Measurements from ENCODE around the gene PRPF18.
"Not testable (repeated sequence)": the region's sequence is repeated elsewhere in the genome, so short reads cannot be mapped to it uniquely, and the experiment has no call there.

PRPF18 gene, protein sequence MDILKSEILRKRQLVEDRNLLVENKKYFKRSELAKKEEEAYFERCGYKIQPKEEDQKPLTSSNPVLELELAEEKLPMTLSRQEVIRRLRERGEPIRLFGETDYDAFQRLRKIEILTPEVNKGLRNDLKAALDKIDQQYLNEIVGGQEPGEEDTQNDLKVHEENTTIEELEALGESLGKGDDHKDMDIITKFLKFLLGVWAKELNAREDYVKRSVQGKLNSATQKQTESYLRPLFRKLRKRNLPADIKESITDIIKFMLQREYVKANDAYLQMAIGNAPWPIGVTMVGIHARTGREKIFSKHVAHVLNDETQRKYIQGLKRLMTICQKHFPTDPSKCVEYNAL

DNA sequence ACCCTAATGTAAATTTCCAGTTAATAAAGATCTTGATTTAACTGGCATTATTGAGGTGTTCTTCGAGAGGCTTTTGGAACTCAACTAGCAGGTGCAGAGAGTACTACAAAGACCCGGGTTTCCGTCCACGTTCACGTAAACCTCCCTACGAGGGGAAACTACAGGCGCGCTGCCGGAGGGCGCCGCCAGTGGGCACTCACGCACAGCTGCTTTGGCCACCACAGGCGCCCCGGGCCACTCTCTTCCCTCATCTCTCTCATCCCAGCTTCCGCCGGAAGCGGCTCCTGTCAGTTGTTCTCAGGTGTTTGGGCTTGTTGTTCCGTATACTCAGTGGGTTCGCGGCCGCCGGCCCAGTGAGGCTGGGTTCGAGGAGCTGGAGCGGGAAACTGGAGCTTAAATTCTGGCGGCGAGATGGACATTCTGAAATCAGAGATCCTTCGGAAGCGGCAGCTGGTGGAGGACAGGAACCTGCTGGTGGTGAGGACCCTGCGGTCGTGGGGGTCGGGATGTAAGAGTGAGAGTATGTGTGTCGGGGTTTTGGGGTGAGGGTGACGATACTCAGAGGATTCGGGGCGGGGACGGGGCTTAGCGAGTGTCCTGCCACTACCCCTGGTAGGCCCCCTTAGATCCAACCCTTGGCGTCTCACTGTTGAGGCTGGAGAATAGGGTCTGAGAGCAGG, at the start of gene PRPF18:
TSS of gene PRPF18 (plus strand) at position 290 of the 680 bp plus-strand sequence. CDS start at position 412, 122 bp downstream.
- DNase-seq (ENCODE audit: low read depth in 2 of 2) = peak; percentile 89 to 90

GRCh38 chr10:13537985-13538384, 48.8 kb upstream of the PRPF18 start:
- not testable (repeated sequence) for DNase-seq (ENCODE audit: low read depth in 2 of 2)

DNA sequence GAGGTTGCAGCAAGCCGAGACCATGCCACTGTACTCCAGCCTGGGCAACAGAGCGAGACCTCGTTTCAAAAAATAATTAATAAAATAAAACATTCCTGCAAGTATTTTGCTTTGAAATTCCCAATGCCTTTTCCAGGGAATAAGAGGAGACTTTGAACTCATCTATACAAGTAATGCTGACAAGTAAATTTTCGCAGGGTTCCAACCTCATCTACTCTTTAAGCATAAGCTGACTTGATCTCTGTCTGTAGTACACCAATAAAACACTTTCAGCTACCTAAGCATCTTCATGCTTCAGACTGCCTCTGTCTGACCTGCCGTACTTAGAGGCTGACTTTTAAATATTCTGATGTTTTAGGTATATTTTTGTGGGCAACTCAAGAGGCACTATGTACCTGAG, 44.2 kb upstream of the PRPF18 start:
- no peak for DNase-seq (ENCODE audit: low read depth in 2 of 2)

DNA sequence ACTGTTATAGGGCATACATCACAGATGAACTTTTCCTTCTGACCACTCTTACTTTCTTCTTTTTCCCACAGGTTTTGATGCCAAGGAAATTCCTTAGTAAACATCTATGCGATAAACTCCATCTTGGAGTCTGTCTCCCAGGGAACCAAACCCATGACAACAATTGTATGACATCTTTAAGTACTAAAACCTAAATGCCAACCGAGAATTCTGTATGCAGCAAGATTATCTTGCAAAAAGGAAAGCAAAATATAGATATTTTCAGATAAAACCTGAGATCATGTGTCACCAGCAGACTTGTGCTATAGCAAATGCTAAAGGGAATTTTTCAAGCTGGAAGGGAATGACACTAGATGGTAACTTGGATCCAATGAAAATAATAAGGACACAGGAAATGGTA, 36.0 kb upstream of the PRPF18 start:
- no peak for DNase-seq (ENCODE audit: low read depth in 2 of 2)

DNA sequence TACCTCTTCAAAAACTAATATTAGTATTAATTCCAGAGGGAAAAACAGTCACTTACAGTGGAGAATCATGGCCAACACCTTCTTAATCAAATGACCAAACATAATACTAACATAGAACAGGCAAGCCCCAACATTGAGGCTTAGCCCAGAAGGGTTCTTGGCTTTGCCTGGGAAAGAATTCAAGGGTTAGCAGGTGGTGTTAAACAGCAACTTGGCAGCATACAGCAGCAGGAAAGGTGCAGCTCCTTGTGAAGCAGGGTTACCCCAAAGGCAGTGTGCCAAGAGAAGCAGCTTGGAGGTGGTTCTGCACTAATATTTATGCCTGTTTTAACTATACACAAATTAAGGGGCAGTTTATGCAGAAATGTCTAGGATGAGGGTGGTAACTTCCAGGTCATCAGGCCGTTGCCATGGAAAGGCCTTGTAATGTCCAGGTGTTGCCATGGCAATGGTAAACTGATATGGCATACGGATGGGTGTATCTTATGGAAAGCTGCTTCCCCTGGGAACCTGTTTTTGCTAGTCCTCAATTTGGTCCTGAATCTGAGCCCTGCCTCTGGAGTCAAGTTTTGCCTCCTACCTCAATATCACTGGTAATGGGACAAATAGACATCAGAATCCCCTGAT, 30.8 kb upstream of the PRPF18 start:
- DNase-seq (ENCODE audit: low read depth in 2 of 2) = no peak

DNA sequence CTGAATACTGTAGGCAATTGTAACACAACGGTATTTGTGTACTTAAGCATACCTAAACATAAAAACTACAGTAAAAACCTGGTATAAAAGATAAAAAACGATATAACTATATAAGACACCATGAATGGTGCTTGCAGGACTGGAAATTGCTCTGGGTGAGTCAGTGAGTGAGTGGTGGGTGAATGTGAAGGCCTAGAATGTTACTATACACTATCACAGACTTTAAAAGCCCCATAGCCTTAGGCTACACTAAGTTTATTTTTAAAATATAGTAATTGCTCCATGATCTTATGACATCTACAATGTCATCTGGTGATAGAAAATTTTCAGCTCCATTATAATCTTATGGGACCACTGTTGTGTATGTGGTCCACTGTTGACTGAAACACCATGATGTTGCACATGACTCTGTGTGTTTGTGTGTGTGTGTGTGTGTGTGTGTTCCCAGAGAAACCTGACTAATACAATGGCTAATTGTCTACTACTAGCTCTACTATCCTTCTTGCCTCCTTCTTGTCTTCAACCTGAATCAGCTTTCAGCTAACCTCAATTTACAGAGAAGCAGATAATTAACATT, 27.6 kb upstream of the PRPF18 start:
- no peak for DNase-seq (ENCODE audit: low read depth in 2 of 2)

- no peak for DNase-seq (ENCODE audit: low read depth in 2 of 2)
Measured at GRCh38 chr10:13560597-13560996, 26.2 kb upstream of the PRPF18 start.

GRCh38 chr10:13563481-13564445, 23.0 kb upstream of the PRPF18 start:
- no peak for DNase-seq (ENCODE audit: low read depth in 2 of 2)

- no peak for DNase-seq (ENCODE audit: low read depth in 2 of 2)
Measured at GRCh38 chr10:13564576-13564975, 22.2 kb upstream of the PRPF18 start.

DNA sequence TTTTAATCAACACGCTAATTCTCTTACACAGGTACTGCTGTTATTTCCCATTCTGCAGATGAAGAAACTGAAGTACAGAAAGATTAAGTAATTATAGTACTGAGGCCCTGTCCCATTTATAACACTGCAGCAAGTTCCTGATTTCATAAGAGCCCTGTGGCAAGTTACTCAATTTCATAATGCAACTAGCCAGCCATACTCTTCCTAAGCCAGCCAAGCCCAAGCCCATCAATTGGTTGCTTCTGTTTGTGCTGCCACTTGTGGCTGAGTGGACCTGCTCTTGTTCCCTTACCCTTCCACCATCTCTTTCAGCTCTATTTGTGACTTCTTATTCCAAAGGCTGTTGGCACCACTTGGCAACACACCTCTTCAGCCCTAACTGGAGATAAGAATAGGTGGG, 19.7 kb upstream of the PRPF18 start:
- no peak for DNase-seq (ENCODE audit: low read depth in 2 of 2)

DNA sequence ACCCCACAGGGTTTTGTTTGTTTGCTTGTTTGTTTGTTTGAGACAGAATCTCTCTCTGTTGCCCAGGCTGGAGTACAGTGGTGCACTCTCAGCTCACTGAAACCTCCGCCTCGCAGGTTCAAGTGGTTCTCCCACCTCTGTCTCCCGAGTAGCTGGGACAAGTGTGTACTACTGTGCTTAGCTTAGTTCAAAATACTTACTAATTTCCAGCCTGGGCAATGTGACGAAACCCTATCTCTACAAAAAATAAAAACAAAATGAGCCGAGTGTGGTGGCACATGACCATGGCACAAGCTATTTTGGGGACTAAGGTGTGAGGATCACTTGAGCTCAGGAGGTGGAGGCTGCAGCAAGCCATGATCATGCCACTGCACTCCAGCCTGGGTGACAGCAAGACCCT, 15.2 kb upstream of the PRPF18 start:
- DNase-seq (ENCODE audit: low read depth in 2 of 2) = no peak

GRCh38 chr10:13573960-13574359, 12.8 kb upstream of the PRPF18 start:
- no peak for DNase-seq (ENCODE audit: low read depth in 2 of 2)

GRCh38 chr10:13585195-13585751, 1.5 kb upstream of the PRPF18 start:
- DNase-seq (ENCODE audit: low read depth in 2 of 2) = no peak

GRCh38 chr10:13585943-13586342, 822 bp upstream of the PRPF18 start:
- DNase-seq (ENCODE audit: low read depth in 2 of 2) = no peak

- DNase-seq (ENCODE audit: low read depth in 2 of 2) = no peak
Measured at GRCh38 chr10:13587391-13587790, 626 bp downstream of the PRPF18 start.

DNA sequence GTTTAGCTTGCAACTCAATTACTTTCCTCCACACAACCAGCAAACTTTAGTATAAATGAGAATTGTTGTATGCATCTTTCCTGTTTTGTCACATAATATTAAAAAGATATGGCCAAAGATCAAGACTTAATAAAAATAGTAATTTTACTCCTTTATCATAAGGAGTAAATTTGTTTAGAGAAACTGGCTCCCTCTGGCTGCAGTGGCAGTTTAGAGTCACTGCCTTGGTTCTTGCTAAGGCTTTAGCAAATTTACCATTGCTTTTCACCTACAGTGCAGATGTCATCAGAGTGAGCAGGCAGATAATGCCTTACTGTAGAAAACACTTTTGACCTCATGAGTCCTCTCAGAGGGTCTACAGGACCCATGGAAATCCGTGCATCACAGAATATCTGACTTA, 2.6 kb downstream of the PRPF18 start:
- DNase-seq (ENCODE audit: low read depth in 2 of 2) = no peak

DNA sequence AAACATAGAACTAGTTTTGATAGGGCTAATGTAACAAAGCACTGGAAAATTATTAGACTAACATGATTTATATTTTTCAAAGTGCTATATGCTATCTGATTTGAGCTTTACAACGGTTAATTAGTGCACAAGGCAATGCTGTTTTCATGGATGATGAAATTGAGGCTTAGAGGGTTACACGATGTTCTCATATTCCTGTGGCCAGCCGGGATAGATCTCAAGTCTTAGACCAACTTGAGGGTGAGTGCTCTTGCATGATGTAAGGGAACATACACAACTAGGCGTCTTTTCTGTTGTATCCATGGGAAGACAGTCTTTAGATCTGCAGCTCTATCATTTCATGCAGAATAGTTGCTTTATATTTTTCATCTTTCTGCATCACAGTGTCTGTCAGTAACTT, 4.1 kb downstream of the PRPF18 start:
- DNase-seq (ENCODE audit: low read depth in 2 of 2) = no peak

DNA sequence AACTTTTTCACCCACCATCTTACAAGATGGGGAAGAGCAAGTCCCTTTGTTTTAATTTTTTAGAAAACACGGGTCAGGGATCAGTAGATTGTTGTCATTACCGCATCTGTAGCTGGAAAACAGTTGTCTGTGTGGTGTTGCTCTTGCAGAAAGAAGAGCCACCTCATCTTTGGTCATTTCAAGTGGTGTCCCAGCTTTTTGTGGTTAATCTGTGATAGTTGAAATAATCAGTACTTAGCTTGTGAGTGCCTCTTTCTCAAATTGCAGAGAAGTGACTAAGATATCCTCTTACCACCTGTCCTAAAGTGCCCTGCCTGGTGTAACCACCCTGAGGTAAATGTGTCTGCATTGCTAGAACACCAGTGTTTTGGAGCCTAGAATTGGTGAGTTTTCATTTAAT, 5.5 kb downstream of the PRPF18 start:
- no peak for DNase-seq (ENCODE audit: low read depth in 2 of 2)

DNA sequence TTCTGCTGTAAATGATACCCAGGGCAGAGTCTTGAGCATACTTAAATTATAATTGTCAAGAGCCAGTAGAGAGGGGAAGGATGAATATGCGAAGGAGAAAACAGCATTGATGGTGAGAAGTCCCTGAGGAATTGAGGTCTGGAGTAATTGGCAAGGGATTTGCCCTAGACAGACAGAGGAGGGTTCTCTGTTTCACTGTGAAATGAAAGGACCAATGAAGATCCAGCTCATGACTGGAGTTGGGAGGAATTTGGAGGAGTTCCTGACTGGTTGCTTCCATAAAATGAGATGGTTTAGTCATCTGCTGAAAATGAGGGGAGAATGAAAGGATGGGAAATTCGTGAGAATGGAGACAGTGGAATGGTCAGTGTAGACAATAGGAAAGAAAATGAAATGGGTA, 6.8 kb downstream of the PRPF18 start:
- no peak for DNase-seq (ENCODE audit: low read depth in 2 of 2)

DNA sequence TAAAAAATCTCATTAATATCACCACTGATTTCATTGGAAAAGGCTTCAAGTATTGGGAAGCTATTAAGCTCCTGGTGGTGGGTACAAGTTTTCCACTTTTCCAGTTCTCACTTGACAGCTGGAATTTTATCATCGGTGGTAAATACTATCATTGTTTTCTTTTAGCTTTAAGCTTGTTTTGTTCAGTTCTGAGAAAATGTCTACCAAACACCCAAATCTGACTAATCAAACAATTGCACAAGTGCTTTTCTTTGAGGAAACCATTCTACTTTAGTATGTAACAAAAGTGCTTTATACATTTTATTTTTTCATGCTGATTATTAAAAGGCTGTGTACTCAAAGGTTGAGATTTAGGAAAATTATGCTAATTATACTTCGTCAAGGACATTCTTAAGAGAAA, 7.9 kb downstream of the PRPF18 start:
- DNase-seq (ENCODE audit: low read depth in 2 of 2) = no peak

DNA sequence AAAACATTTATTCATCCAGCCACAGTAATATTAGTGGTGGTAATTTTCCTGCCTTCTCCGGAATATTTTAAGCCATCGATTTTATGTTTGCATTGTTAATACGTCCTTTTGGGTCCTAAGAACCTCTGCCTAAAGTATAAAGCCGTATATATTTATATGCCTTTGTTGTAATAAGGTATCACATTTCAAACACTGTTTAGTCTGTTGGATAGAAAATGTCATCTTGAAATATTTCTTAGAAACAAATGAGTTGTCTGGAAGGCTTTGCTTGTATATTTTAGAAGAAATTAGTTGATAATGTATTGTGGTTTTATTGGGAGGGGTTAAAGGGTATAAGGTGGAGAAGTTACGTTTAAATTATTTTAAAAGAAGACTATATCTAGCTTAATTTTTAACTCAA, 11.1 kb downstream of the PRPF18 start:
- DNase-seq (ENCODE audit: low read depth in 2 of 2) = no peak

All from stimulated activated CD4-positive, alpha-beta T cell treated with anti-CD3 and anti-CD28 coated beads, Interleukin-4, amount 100 ng/mL, for 48 hours (primary cell).